H9 (cell line): ENCODE data around the gene HNF1A. TPM values are rescaled to one million over a fixed set of nuclear protein-coding genes. Genes with fewer than 3 reads are reported as not detected.

Experiments used
- DNase-seq: peaks from one replicate; pipeline ENCODE4 v3.0.0-alpha.2; 2017
- H2AFZ ChIP-seq: one replicate; pipeline ENCODE4 v1.6.1; 2013; ENCODE audit warnings: mild to moderate bottlenecking, low read length, control low read depth, moderate library complexity
- H2AK5ac ChIP-seq: 2 replicates; pipeline ENCODE4 v1.6.1; 2013; ENCODE audit warnings: low read length, control low read depth, mixed read lengths; ENCODE audit not compliant: insufficient read length
- H2BK120ac ChIP-seq: one replicate; pipeline ENCODE4 v1.6.1; 2013; ENCODE audit warnings: low read depth, mild to moderate bottlenecking, low read length, control low read depth, inconsistent platforms; ENCODE audit not compliant: poor library complexity, severe bottlenecking
- H2BK12ac ChIP-seq: 2 replicates; pipeline ENCODE4 v1.6.1; 2013; ENCODE audit warnings: low read length, control low read depth, mixed read lengths, low read depth; ENCODE audit not compliant: insufficient read length
- H2BK15ac ChIP-seq: 2 replicates; pipeline ENCODE4 v1.6.1; 2013; ENCODE audit warnings: low read depth, low read length, control low read depth
- H2BK20ac ChIP-seq: one replicate; pipeline ENCODE4 v1.6.1; 2013; ENCODE audit warnings: low read depth, mild to moderate bottlenecking, low read length, control low read depth, inconsistent platforms; ENCODE audit not compliant: poor library complexity, severe bottlenecking
- H2BK5ac ChIP-seq: 2 replicates; pipeline ENCODE4 v1.6.1; 2013; ENCODE audit warnings: low read length, control low read depth, mixed read lengths; ENCODE audit not compliant: insufficient read length
- H3K14ac ChIP-seq: 2 replicates; pipeline ENCODE4 v1.6.1; 2013; ENCODE audit warnings: low read length, control low read depth; ENCODE audit not compliant: insufficient read depth
- H3K18ac ChIP-seq: 2 replicates; pipeline ENCODE4 v1.6.1; 2013; ENCODE audit warnings: low read depth, mild to moderate bottlenecking, mixed read lengths, low read length, control low read depth; ENCODE audit not compliant: insufficient read length
- H3K23ac ChIP-seq: 2 replicates; pipeline ENCODE4 v1.6.1; 2013; ENCODE audit warnings: low read length, control low read depth, mixed read lengths, low read depth; ENCODE audit not compliant: insufficient read length
- H3K23me2 ChIP-seq: 2 replicates; pipeline ENCODE4 v1.6.1; 2013; ENCODE audit warnings: low read depth, mild to moderate bottlenecking, mixed read lengths, low read length, control low read depth; ENCODE audit not compliant: insufficient read length, poor library complexity, severe bottlenecking
- H3K27ac ChIP-seq: 2 replicates; pipeline ENCODE4 v1.5.1; 2013; ENCODE audit warnings: low read length, control low read depth, mixed read lengths, low read depth; ENCODE audit not compliant: insufficient read length
- H3K27me3 ChIP-seq: 2 replicates; pipeline ENCODE4 v1.6.1; 2013; ENCODE audit warnings: low read length, control low read depth, inconsistent platforms; ENCODE audit not compliant: insufficient read depth
- H3K4ac ChIP-seq: 2 replicates; pipeline ENCODE4 v1.6.1; 2013; ENCODE audit warnings: low read depth, mild to moderate bottlenecking, control low read depth, inconsistent platforms, low read length, moderate library complexity
- H3K4me1 ChIP-seq: 2 replicates; pipeline ENCODE4 v1.6.1; 2013; ENCODE audit warnings: low read length, control low read depth, inconsistent platforms; ENCODE audit not compliant: insufficient read depth
- H3K4me2 ChIP-seq: 2 replicates; pipeline ENCODE4 v1.6.1; 2013; ENCODE audit warnings: low read length, control low read depth, mixed read lengths; ENCODE audit not compliant: insufficient read length, insufficient read depth
- H3K56ac ChIP-seq: 2 replicates; pipeline ENCODE4 v1.6.1; 2013; ENCODE audit warnings: low read depth, mild to moderate bottlenecking, mixed read lengths, low read length, control low read depth; ENCODE audit not compliant: insufficient read length
- H3K79me1 ChIP-seq: 2 replicates; pipeline ENCODE4 v1.6.1; 2013; ENCODE audit warnings: low read depth, mild to moderate bottlenecking, moderate library complexity, low read length, control low read depth, inconsistent platforms; ENCODE audit not compliant: insufficient read depth, poor library complexity, severe bottlenecking
- H3K79me2 ChIP-seq: 2 replicates; pipeline ENCODE4 v1.6.1; 2013; ENCODE audit warnings: low read length, control low read depth, inconsistent platforms; ENCODE audit not compliant: insufficient read depth
- H3K9ac ChIP-seq: 2 replicates; pipeline ENCODE4 v1.6.1; 2013; ENCODE audit warnings: low read length, control low read depth, mixed read lengths; ENCODE audit not compliant: insufficient read length; ENCODE audit errors: extremely low read depth
- H3K9me3 ChIP-seq: one replicate; pipeline ENCODE4 v1.6.1; 2013; ENCODE audit warnings: low read depth, low read length, inconsistent platforms; ENCODE audit not compliant: control insufficient read depth
- H3T11ph ChIP-seq: one replicate; pipeline ENCODE4 v1.6.1; 2013; ENCODE audit warnings: mild to moderate bottlenecking, low read length, control low read depth, inconsistent platforms
- H4K20me1 ChIP-seq: one replicate; pipeline ENCODE4 v1.6.1; 2013; ENCODE audit not compliant: control insufficient read depth, insufficient read length, insufficient read depth
- H4K5ac ChIP-seq: 2 replicates; pipeline ENCODE4 v1.6.1; 2013; ENCODE audit warnings: low read depth, mild to moderate bottlenecking, mixed read lengths, low read length, control low read depth; ENCODE audit not compliant: insufficient read length
- H4K8ac ChIP-seq: replicated peaks from 2 replicates; pipeline ENCODE4 v1.6.1; 2013; ENCODE audit warnings: low read length, control low read depth, mixed read lengths, low read depth; ENCODE audit not compliant: insufficient read length
- H4K91ac ChIP-seq: 2 replicates; pipeline ENCODE4 v1.6.1; 2013; ENCODE audit warnings: low read depth, mild to moderate bottlenecking, moderate library complexity, mixed read lengths, low read length, control low read depth; ENCODE audit not compliant: insufficient read length
- H3K27ac Mint-ChIP-seq, 3 experiments: 2 replicates in 2 of 3; 3 replicates in 1 of 3; pipeline ENCODE4 v1.8.0; 2020 to 2021; ENCODE audit warnings: mixed read lengths in 3 of 3, mild to moderate bottlenecking in 1 of 3, moderate library complexity in 1 of 3
- H3K27me3 Mint-ChIP-seq: 2 replicates; pipeline ENCODE4 v1.8.0; 2021; ENCODE audit warnings: low read depth, mild to moderate bottlenecking, moderate library complexity, mixed read lengths
- H3K36me3 Mint-ChIP-seq, 3 experiments: 2 replicates in 2 of 3; 3 replicates in 1 of 3; pipeline ENCODE4 v1.8.0; 2020 to 2021; ENCODE audit warnings: low read depth in 3 of 3, mixed read lengths in 3 of 3; ENCODE audit not compliant: insufficient read depth in 1 of 3
- H3K4me1 Mint-ChIP-seq, 2 experiments: 2 replicates each; pipeline ENCODE4 v1.8.0; 2020; ENCODE audit warnings: mixed read lengths in 2 of 2
- H3K4me3 Mint-ChIP-seq, 2 experiments: 2 replicates in 1 of 2; 3 replicates in 1 of 2; pipeline ENCODE4 v1.8.0; 2020 to 2021; ENCODE audit warnings: mild to moderate bottlenecking in 2 of 2, mixed read lengths in 2 of 2, moderate library complexity in 1 of 2
- H3K9me3 Mint-ChIP-seq, 2 experiments: 2 replicates in 1 of 2; 3 replicates in 1 of 2; pipeline ENCODE4 v1.8.0; 2020; ENCODE audit warnings: mild to moderate bottlenecking in 2 of 2, mixed read lengths in 2 of 2, moderate library complexity in 1 of 2
- WGBS: extraction: QIAGEN DNeasy Blood & Tissue Kit; methylation state at CpG from one replicate; pipeline ENCODE4 v1.1.7; 2013; ENCODE audit warnings: missing lambda C conversion rate, low lambda C conversion rate, mixed read lengths; ENCODE audit not compliant: insufficient read length; ENCODE audit errors: extremely low coverage; 5-methylcytosine and 5-hydroxymethylcytosine counted together
- total RNA-seq: library from RNA; stranded (reverse); gene quantifications from 2 replicates; pipeline ENCODE4 v1.2.1, GENCODE V29; 2021
- TF ChIP-seq, protein P1 (sequence below): fragments of 200-600 bp; sonication (generic); conservative IDR thresholded peaks from 3 replicates; pipeline ENCODE4 v1.8.0; 2021; ENCODE audit warnings: antibody characterized with exemption, mild to moderate bottlenecking

The HNF1A gene
- total RNA-seq, 1 experiment from 2014 or later: not detected

DNA sequence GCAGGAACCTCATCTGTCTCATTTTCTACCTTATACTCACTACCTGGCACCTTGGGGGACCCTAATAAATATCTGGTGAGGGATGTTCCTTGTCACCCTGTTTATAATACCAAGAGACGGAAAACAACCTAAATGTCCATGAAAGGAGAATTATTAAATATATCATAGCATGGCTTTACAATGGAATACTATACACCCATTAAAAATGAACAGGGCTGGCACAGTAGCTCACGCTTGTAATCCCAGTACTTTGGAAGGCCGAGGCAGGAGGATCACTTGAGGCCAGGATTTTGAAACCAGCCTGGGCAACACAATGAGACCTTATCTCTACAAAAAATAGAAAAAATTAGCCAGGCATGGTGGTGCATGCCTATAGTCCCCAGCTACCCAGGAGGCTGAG lies 39.8 kb upstream of the HNF1A start:
- H3K18ac ChIP-seq: no peak overlapping the region
- no peaks in the 10 kb centered on the region for H3K79me2 ChIP-seq
- no peak overlapping the region for H3K14ac ChIP-seq
- no peak overlapping the region for H3T11ph ChIP-seq
- H3K27me3 ChIP-seq: no peaks in the 10 kb centered on the region
- no peak overlapping the region for H3K4ac ChIP-seq
- TF ChIP-seq, protein P1, sequence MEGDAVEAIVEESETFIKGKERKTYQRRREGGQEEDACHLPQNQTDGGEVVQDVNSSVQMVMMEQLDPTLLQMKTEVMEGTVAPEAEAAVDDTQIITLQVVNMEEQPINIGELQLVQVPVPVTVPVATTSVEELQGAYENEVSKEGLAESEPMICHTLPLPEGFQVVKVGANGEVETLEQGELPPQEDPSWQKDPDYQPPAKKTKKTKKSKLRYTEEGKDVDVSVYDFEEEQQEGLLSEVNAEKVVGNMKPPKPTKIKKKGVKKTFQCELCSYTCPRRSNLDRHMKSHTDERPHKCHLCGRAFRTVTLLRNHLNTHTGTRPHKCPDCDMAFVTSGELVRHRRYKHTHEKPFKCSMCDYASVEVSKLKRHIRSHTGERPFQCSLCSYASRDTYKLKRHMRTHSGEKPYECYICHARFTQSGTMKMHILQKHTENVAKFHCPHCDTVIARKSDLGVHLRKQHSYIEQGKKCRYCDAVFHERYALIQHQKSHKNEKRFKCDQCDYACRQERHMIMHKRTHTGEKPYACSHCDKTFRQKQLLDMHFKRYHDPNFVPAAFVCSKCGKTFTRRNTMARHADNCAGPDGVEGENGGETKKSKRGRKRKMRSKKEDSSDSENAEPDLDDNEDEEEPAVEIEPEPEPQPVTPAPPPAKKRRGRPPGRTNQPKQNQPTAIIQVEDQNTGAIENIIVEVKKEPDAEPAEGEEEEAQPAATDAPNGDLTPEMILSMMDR: no peak
- no peak overlapping the region for H3K56ac ChIP-seq
- no peak overlapping the region for H3K4me2 ChIP-seq
- no peaks in the 10 kb centered on the region for H3K79me1 ChIP-seq
- H4K5ac ChIP-seq: no peak overlapping the region
- no peak overlapping the region for H3K23ac ChIP-seq
- no peak overlapping the region for H2BK12ac ChIP-seq
- no peak overlapping the region for H2AFZ ChIP-seq
- no peak overlapping the region for H4K8ac ChIP-seq
- no peak overlapping the region for H2AK5ac ChIP-seq
- H3K4me3 Mint-ChIP-seq: no peak overlapping the region
- H3K9me3 Mint-ChIP-seq: no peaks in the 10 kb centered on the region
- H3K4me1 ChIP-seq: no peaks in the 10 kb centered on the region
- H3K27me3 Mint-ChIP-seq: no peaks in the 10 kb centered on the region; the same call in 1 of the 2 replicates
- H3K4me1 Mint-ChIP-seq: no peaks in the 10 kb centered on the region
- DNase-seq: no peak
- no CpG with 5 or more reads among the region's 3 CpGs for WGBS
- H2BK20ac ChIP-seq: no peak overlapping the region
- no peaks in the 10 kb centered on the region for H4K20me1 ChIP-seq
- H2BK5ac ChIP-seq: no peak overlapping the region
- no peak overlapping the region for H4K91ac ChIP-seq
- H3K9ac ChIP-seq: no peak overlapping the region
- H3K27ac Mint-ChIP-seq: no peak overlapping the region
- H3K23me2 ChIP-seq: no peaks in the 10 kb centered on the region
- no peak overlapping the region for H3K27ac ChIP-seq
- no peaks in the 10 kb centered on the region for H3K9me3 ChIP-seq
- no peak overlapping the region for H2BK120ac ChIP-seq
- H3K36me3 Mint-ChIP-seq: no peaks in the 10 kb centered on the region
- H2BK15ac ChIP-seq: no peak overlapping the region
